Sigmoid colon (tissue), 7 donors: ENCODE measurements around the gene NEUROG1. TPM values are rescaled to one million over a fixed set of nuclear protein-coding genes. Genes with fewer than 3 reads are reported as not detected.

Source experiments
- DNase-seq: peaks from one replicate; pipeline ENCODE4 v3.0.0-alpha.2; 2019
- H3K27ac ChIP-seq, 4 donors: fragments of 200-600 bp; sonication (generic); one replicate each; pipeline ENCODE4 v1.5.1; 2016 to 2019; ENCODE audit warnings: mild to moderate bottlenecking in 1 of 4
- H3K27me3 ChIP-seq, 3 donors: fragments of 200-600 bp; sonication (generic); one replicate each; pipeline ENCODE4 v1.5.1; 2019; ENCODE audit warnings: mild to moderate bottlenecking in 1 of 3
- H3K36me3 ChIP-seq, 4 donors: fragments of 200-600 bp; sonication (generic); one replicate each; pipeline ENCODE4 v1.5.1; 2016 to 2019
- H3K4me1 ChIP-seq, 4 donors: fragments of 200-600 bp; sonication (generic); one replicate each; pipeline ENCODE4 v1.5.1; 2017 to 2019
- H3K4me3 ChIP-seq, 4 donors: fragments of 200-600 bp; sonication (generic); one replicate each; pipeline ENCODE4 v1.5.1; 2017 to 2019; ENCODE audit warnings: mild to moderate bottlenecking in 2 of 4, moderate library complexity in 1 of 4
- H3K9me3 ChIP-seq, 4 donors: fragments of 200-600 bp in 3 of 4; sonication (generic) in 3 of 4; one replicate each; pipeline versions ENCODE4 v1.5.1 to v1.6.1; 2013 to 2019
- EP300 ChIP-seq, 4 donors: sonication (generic); formaldehyde crosslinking; IDR thresholded peaks; one replicate each; pipeline ENCODE4 v1.6.1; 2017; ENCODE audit warnings: antibody characterized with exemption in 4 of 4
- POLR2A ChIP-seq, 2 donors: fragments of 450-650 bp; IDR thresholded peaks; one replicate each; pipeline ENCODE4 v1.6.1; 2016; ENCODE audit warnings: antibody characterized with exemption in 2 of 2, mild to moderate bottlenecking in 2 of 2, moderate library complexity in 2 of 2
- POLR2AphosphoS5 ChIP-seq, 4 donors: sonication (generic); formaldehyde crosslinking; IDR thresholded peaks; one replicate each; pipeline ENCODE4 v1.6.1; 2017; ENCODE audit warnings: antibody characterized with exemption in 4 of 4
- WGBS, 2 donors: extraction: QIAGEN DNeasy Blood & Tissue Kit; methylation state at CpG; one replicate each; pipeline ENCODE4 v1.1.7; 2013; 5-methylcytosine and 5-hydroxymethylcytosine counted together
- intact Hi-C: fragments of 100-400 bp; cut with DNase I; formaldehyde crosslinking; loops from one replicate; pipeline ENCODE4 v1.15.1; 2023
- polyA plus RNA-seq, 3 donors: library from polyadenylated mRNA; stranded (reverse); fragments of 200-250 nt; gene quantifications; one replicate each; pipeline ENCODE4 v1.2.3, GENCODE V29; 2013
- total RNA-seq, 4 donors: library from RNA; depleted of rRNA; stranded (reverse); fragments of >200 nt; gene quantifications; one replicate each; pipeline ENCODE4 v1.1.0, GENCODE V29; 2016
- TF ChIP-seq, protein P1 (sequence below), 4 experiments: fragments of 450-650 bp in 3 of 4; fragments of 200-600 bp in 1 of 4; IDR thresholded peaks; one replicate each; pipeline ENCODE4 v1.5.1; 2016 to 2019; ENCODE audit warnings: antibody characterized with exemption in 4 of 4, mild to moderate bottlenecking in 3 of 4, moderate library complexity in 2 of 4
- donor health status: healthy with polysubstance abuse.
- donor health status: Bipolar disorder and iron deficiency.
- donor health status: healthy.

NEUROG1 gene
- total and polyA plus RNA-seq, 7 donors: not detected

DNA sequence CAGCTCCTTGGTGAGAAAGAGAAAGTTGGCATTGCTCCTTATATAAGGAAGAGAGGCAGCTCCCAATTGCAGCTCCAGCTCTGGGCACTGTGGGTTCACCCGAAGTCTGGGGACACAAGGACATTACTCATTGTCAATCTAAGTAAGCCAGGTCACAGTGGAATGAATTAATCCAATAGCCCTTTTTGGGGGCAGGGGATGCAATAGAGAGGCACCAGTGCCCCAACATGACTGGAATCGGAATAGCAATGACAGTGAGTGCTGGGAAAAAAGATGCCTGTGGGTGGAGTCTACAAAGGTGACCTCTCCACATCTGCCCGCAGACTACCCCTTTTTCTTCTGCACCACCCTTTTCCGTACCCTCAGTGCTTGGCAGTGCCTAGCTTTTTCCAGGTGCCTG, 11.1 kb upstream of the NEUROG1 start:
- Histone ChIP-seq H3K4me1 (peaks cover 0 to 19% (median 16%) of the 10 kb centered on the region in 4 donors), H3K27me3 (peaks cover 34 to 72% (median 48%) of the 10 kb centered on the region in 3 donors), H3K27ac (no peak overlapping the region), H3K4me3 (no peak overlapping the region), H3K36me3 (no peaks in the 10 kb centered on the region), H3K9me3 (no peaks in the 10 kb centered on the region)
- intact Hi-C loops: no loop called here
- TF ChIP-seq POLR2A (IDR thresholded peaks at IDR 0.05) (no peak), EP300 (IDR thresholded peaks at IDR 0.05) (no peak), POLR2AphosphoS5 (IDR thresholded peaks at IDR 0.05) (no peak)
- TF ChIP-seq, protein P1, sequence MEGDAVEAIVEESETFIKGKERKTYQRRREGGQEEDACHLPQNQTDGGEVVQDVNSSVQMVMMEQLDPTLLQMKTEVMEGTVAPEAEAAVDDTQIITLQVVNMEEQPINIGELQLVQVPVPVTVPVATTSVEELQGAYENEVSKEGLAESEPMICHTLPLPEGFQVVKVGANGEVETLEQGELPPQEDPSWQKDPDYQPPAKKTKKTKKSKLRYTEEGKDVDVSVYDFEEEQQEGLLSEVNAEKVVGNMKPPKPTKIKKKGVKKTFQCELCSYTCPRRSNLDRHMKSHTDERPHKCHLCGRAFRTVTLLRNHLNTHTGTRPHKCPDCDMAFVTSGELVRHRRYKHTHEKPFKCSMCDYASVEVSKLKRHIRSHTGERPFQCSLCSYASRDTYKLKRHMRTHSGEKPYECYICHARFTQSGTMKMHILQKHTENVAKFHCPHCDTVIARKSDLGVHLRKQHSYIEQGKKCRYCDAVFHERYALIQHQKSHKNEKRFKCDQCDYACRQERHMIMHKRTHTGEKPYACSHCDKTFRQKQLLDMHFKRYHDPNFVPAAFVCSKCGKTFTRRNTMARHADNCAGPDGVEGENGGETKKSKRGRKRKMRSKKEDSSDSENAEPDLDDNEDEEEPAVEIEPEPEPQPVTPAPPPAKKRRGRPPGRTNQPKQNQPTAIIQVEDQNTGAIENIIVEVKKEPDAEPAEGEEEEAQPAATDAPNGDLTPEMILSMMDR (IDR thresholded peaks at IDR 0.05): no peak
- 37 to 45% methylated on average over 4 of the region's 4 CpGs for WGBS, 2 donors
- no peak for DNase-seq

DNA sequence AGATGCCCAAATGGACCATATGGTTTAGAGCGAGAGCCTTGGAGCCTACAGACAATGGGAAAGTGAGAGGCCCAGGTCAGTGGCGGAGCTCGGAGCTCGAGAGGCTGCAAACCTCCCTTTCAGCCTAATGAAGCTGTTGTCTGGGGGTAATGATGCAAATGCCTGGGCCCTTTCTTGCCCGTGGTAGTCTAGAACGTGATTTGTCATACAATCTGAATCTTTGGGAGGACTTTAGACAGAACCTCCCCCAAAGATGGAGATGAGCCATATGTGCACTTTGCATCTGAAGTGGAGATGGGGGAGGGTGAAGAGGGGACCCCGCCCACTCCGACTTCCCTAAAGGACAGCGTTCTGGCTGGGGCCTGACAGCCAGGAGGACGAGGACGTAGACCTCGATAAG, 10.3 kb upstream of the NEUROG1 start:
- intact Hi-C loops: no loop called here
- no peaks in the 10 kb centered on the region for H3K9me3 ChIP-seq
- H3K4me1 ChIP-seq: peaks cover 0 to 19% (median 16%) of the 10 kb centered on the region in 4 donors
- peaks cover 34 to 81% (median 52%) of the 10 kb centered on the region in 3 donors for H3K27me3 ChIP-seq
- no peaks in the 10 kb centered on the region for H3K36me3 ChIP-seq
- 52 to 60% methylated on average over 12 of the region's 12 CpGs for WGBS, 2 donors
- TF ChIP-seq EP300 (IDR thresholded peaks at IDR 0.05): no peak
- TF ChIP-seq, protein P1 (IDR thresholded peaks at IDR 0.05): no peak
- TF ChIP-seq POLR2A (IDR thresholded peaks at IDR 0.05): no peak
- no peak for TF ChIP-seq POLR2AphosphoS5 (IDR thresholded peaks at IDR 0.05)
- no peak overlapping the region for H3K27ac ChIP-seq
- no peak overlapping the region for H3K4me3 ChIP-seq
- DNase-seq: no peak

DNA sequence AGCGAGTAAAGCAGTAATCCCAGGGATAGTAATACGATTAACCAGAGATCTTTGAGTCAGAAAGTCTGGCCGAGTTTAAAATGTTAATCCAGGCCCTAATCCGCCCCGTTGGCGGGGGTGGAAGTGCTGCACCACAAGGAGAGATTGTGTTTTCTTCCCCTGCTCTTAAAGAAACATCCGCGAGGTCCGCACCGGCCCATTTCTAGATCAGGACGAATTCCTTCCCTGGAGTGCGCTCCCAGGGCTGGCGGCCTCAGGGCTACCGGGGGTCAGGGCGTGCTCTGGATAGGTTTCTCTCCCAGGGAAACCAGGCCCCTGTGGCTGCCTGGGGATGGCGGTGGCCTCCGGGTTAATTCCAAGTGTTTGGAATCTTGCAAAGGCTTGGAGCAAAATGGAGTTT, 9.3 kb upstream of the NEUROG1 start:
- Histone ChIP-seq H3K4me1 (peaks cover 0 to 19% (median 16%) of the 10 kb centered on the region in 4 donors), H3K36me3 (no peaks in the 10 kb centered on the region), H3K27ac (no peak overlapping the region), H3K9me3 (no peaks in the 10 kb centered on the region), H3K27me3 (peaks cover 34 to 91% (median 54%) of the 10 kb centered on the region in 3 donors), H3K4me3 (no peak overlapping the region)
- intact Hi-C loops: no loop called here
- 35 to 37% methylated on average over 17 of the region's 17 CpGs for WGBS, 2 donors
- TF ChIP-seq POLR2AphosphoS5 (IDR thresholded peaks at IDR 0.05) (no peak), EP300 (IDR thresholded peaks at IDR 0.05) (no peak), POLR2A (IDR thresholded peaks at IDR 0.05) (no peak)
- TF ChIP-seq, protein P1 (IDR thresholded peaks at IDR 0.05): no peak
- DNase-seq: no peak

DNA sequence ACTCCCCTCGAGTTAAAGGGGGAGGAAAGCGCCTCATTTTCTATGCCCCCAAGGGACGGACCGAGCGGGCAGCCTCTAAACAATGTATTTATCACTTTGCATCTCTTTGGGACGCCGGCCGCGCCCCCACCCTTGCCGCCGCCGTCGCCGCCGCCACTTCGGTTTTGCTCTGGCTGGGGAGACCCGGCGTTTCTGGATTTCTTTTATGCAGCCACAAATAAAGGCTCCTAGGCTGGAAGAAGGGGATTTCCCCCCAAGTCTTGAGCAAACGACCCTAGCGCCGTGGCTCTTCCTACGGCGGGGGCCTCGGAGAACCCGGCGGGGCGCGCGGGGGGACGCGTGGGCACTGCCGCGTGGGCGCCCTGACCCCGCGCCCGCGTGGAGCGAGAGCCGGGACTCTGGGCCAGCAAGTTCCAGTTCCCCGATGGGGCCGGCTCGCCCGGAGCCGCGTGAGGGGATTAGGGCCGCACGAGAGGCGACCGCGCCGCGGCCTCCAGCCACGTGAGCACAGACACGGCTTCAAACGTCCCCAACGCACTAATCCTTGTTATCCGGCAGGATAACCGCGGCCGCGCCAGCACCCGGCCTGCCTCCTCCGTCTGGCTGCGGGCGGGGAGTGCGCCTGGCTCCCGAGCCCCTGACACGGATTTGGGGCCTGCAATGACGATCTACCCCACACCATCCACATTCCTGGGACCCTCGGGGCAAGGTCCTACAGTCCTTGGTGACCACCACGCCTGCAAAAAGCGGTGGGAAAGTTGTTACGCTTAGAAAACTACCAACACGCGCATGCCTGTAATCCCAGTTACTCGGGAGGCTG, 7.9 kb upstream of the NEUROG1 start:
- peaks cover 0 to 19% (median 16%) of the 10 kb centered on the region in 4 donors for H3K4me1 ChIP-seq
- H3K9me3 ChIP-seq: no peaks in the 10 kb centered on the region
- 1% methylated on average over 77 of the region's 77 CpGs for WGBS, 2 donors
- no peaks in the 10 kb centered on the region for H3K36me3 ChIP-seq
- peak overlapping the region; percentile 16 to 51 (median 41) for H3K4me3 ChIP-seq
- H3K27me3 ChIP-seq: peaks cover 34 to 100% (median 63%) of the 10 kb centered on the region in 3 donors
- TF ChIP-seq POLR2AphosphoS5 (IDR thresholded peaks at IDR 0.05): no peak
- TF ChIP-seq, protein P1 (IDR thresholded peaks at IDR 0.05): no peak
- no peak for TF ChIP-seq POLR2A (IDR thresholded peaks at IDR 0.05)
- no peak for TF ChIP-seq EP300 (IDR thresholded peaks at IDR 0.05)
- intact Hi-C loops: no loop called here
- no peak for DNase-seq
- no peak overlapping the region for H3K27ac ChIP-seq
